T-helper 17 cell (primary cell): ENCODE data around the gene NIBAN1. TPM values are rescaled to one million over a fixed set of nuclear protein-coding genes. Genes with fewer than 3 reads are reported as not detected.

ENCODE experiments used
- ATAC-seq: fragments of 150-1000 bp; cut with Tn5 transposase; 2 replicates; pipeline ENCODE4 v1.10.0; 2021; ENCODE audit warnings: mild to moderate bottlenecking, moderate library complexity
- DNase-seq, 3 donors: peaks; one replicate each; pipeline versions ENCODE4 v3.0.0 to v3.0.0-alpha.2; 2020 to 2021
- H3K9me3 ChIP-seq: one replicate; pipeline ENCODE4 v1.7.0; 2013; ENCODE audit warnings: low read length, mild to moderate bottlenecking; ENCODE audit not compliant: control insufficient read depth, poor library complexity, severe bottlenecking
- H3K27ac Mint-ChIP-seq: one replicate; pipeline ENCODE4 v1.8.0; 2022; ENCODE audit warnings: mild to moderate bottlenecking, moderate library complexity, mixed read lengths
- H3K27me3 Mint-ChIP-seq: one replicate; pipeline ENCODE4 v1.8.0; 2022; ENCODE audit warnings: mixed read lengths
- H3K36me3 Mint-ChIP-seq: one replicate; pipeline ENCODE4 v1.8.0; 2022; ENCODE audit warnings: low read depth, mixed read lengths
- H3K4me1 Mint-ChIP-seq: one replicate; pipeline ENCODE4 v1.8.0; 2022; ENCODE audit warnings: mild to moderate bottlenecking, mixed read lengths
- H3K4me3 Mint-ChIP-seq: one replicate; pipeline ENCODE4 v1.8.0; 2022; ENCODE audit warnings: mild to moderate bottlenecking, moderate library complexity, mixed read lengths
- total RNA-seq, 4 donors: library from RNA in 2 of 4; stranded (reverse) in 2 of 4; gene quantifications; one replicate each; pipeline ENCODE4 v1.2.3 and lab custom pipeline; 2022 to 2026

NIBAN1 gene
- total RNA-seq, 2 donors from 2014 or later = 61.3 to 65.7 TPM

GRCh38 chr1:184950227-184950626 lies 24.1 kb downstream of the NIBAN1 start:
- H3K27ac Mint-ChIP-seq = no peak overlapping the region

DNA sequence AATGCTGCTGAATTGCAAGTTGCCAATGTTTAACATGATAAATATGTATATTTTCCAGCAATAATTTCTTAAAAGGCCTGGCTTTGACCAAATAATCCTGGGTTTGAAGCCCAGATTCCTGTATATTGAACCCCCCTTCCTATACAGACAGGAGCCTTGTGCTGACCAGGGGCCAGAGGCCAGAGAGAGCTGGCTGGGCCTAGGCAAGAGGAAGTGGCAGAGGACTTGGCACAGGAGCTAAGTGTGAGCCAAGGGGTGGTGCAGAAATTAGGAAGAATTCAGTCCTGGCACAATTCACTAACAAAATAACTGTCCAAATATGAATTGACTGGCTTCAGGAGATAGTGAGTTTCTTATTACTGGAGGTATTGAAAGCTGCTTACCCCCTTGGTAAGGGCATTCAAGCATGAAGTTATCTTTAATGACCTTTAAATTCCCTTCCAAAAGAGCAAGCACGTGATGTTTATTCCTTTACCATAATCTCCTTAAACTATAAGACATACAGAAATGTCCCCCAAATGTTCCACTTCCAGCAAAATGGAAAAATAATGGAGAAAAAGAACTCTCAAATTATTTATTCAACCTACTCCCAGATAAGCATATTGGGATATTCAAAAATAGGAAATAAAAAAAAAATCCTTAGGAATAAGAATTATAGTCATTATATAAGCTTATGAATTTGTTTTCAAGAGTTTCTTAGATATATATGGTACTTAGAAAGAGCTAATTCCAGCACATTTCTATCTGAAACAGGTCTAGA lies 26.6 kb downstream of the NIBAN1 start:
- H3K9me3 ChIP-seq = no peaks in the 10 kb centered on the region
- H3K27ac Mint-ChIP-seq = no peak overlapping the region
- peaks cover 13% of the 10 kb centered on the region for H3K36me3 Mint-ChIP-seq
- H3K4me3 Mint-ChIP-seq = no peak overlapping the region
- H3K4me1 Mint-ChIP-seq = peaks cover 32% of the 10 kb centered on the region
- no peak for ATAC-seq
- no peaks in the 10 kb centered on the region for H3K27me3 Mint-ChIP-seq
- no peak for DNase-seq

More at GRCh38 chr1:184950227-184950626, 24.1 kb downstream of the NIBAN1 start:
- H3K4me3 Mint-ChIP-seq = no peak overlapping the region
- ATAC-seq (no peak), DNase-seq (no peak)
- no peaks in the 10 kb centered on the region for H3K9me3 ChIP-seq
- H3K36me3 Mint-ChIP-seq = peaks cover 13% of the 10 kb centered on the region
- H3K27me3 Mint-ChIP-seq = no peaks in the 10 kb centered on the region
- H3K4me1 Mint-ChIP-seq = peaks cover 40% of the 10 kb centered on the region

GRCh38 chr1:184945678-184946412 lies 28.5 kb downstream of the NIBAN1 start:
- Mint-ChIP-seq H3K4me1 (peaks cover 27% of the 10 kb centered on the region), H3K27ac (peak overlapping the region; percentile 53), H3K4me3 (no peak overlapping the region), H3K27me3 (no peaks in the 10 kb centered on the region), H3K36me3 (peaks cover 10% of the 10 kb centered on the region)
- no peak for DNase-seq
- no peaks in the 10 kb centered on the region for H3K9me3 ChIP-seq
- no peak for ATAC-seq

DNA sequence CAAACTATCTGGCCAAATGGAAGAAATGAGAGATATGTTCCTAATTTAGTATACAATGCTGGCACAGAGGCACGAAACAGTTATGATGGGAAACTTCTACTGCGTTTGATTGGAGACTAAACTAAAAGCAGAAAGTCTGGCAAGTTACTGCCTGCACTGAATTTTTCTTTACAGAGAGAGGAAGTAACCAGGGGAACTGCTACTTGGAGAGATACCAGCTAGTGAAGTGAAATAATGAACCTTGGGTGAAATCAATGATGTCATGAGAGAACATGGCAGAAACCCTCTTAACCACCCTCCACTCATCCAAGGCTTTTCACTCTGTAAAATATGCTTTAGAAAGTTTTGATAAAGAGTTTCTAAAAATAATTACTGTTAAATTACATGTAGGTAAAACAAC lies 29.3 kb downstream of the NIBAN1 start:
- peaks cover 30% of the 10 kb centered on the region for H3K4me1 Mint-ChIP-seq
- peak overlapping the region; percentile 53 for H3K27ac Mint-ChIP-seq
- no peaks in the 10 kb centered on the region for H3K9me3 ChIP-seq
- ATAC-seq = peak; percentile 42
- no peaks in the 10 kb centered on the region for H3K27me3 Mint-ChIP-seq
- no peak for DNase-seq
- peaks cover 10% of the 10 kb centered on the region for H3K36me3 Mint-ChIP-seq
- H3K4me3 Mint-ChIP-seq = no peak overlapping the region

- H3K27ac Mint-ChIP-seq = no peak overlapping the region
- peaks cover 10% of the 10 kb centered on the region for H3K36me3 Mint-ChIP-seq
- no peaks in the 10 kb centered on the region for H3K27me3 Mint-ChIP-seq
- no peaks in the 10 kb centered on the region for H3K9me3 ChIP-seq
- no peak overlapping the region for H3K4me3 Mint-ChIP-seq
- DNase-seq (no peak), ATAC-seq (no peak)
- H3K4me1 Mint-ChIP-seq = peaks cover 35% of the 10 kb centered on the region
Observed at GRCh38 chr1:184943998-184944397, 30.3 kb downstream of the NIBAN1 start.

DNA sequence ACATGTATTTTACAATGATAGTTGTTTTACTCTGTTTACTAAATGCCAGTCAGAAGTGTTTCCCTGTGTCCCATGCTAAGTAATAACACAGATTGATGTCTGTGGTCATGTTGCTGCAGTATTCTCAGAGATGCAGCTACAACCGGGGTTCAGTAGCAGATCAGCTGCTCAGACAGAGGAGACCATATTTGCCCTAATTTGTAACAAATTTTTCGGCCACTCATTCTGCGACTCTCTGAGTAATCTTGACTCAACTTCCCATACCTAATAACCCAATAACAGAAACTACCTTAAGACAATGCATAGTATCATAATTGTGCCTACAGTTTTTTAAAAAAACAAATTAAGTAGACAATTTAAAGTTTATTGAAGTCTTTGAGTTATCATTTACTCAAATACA lies 32.6 kb downstream of the NIBAN1 start:
- no peak for ATAC-seq
- peaks cover 7% of the 10 kb centered on the region for H3K36me3 Mint-ChIP-seq
- no peaks in the 10 kb centered on the region for H3K27me3 Mint-ChIP-seq
- peak overlapping the region; percentile 67 for H3K27ac Mint-ChIP-seq
- DNase-seq = no peak
- no peak overlapping the region for H3K4me3 Mint-ChIP-seq
- H3K9me3 ChIP-seq = no peaks in the 10 kb centered on the region
- H3K4me1 Mint-ChIP-seq = peaks cover 39% of the 10 kb centered on the region

- ATAC-seq = no peak
- Mint-ChIP-seq H3K4me3 (no peak overlapping the region), H3K27ac (peak overlapping the region; percentile 87), H3K36me3 (peaks cover 7% of the 10 kb centered on the region), H3K4me1 (peaks cover 40% of the 10 kb centered on the region), H3K27me3 (no peaks in the 10 kb centered on the region)
- no peaks in the 10 kb centered on the region for H3K9me3 ChIP-seq
- DNase-seq = no peak
Observed at GRCh38 chr1:184941410-184941733, 32.9 kb downstream of the NIBAN1 start.

DNA sequence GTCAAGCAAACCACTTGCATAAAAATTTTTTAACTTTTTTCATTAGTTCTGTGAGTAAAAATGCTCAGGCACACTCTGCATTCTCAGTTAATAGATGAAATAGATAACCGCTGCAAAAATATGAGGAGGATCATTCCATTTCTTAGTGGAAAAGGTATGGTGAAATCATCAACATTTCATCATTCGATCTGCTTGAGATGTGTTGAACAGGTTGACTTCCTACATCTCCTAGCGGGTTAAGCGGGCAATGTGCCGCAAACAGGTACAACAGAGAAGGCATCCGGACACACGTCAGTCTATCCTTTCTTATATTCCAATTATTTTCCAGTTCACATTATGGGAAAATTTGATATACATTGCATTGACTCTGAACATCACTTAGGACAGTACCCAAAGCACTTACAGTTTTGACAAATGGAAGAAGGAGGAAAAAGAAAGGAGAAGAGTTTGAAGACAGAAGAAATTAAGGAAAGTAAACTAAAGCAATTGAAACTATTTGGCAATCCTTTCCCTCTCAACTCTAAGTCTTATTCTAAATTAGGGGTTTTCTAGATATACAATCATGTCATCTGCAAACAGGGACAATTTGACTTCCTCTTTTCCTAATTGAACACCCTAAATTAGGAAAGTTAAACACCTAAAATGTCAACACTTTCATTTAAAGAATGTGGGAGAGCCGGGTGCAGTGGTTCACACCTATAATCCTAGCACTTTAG lies 33.5 kb downstream of the NIBAN1 start:
- DNase-seq = no peak
- H3K27ac Mint-ChIP-seq = peak overlapping the region; percentile 87
- no peaks in the 10 kb centered on the region for H3K27me3 Mint-ChIP-seq
- no peaks in the 10 kb centered on the region for H3K9me3 ChIP-seq
- H3K4me3 Mint-ChIP-seq = no peak overlapping the region
- ATAC-seq = no peak
- peaks cover 4% of the 10 kb centered on the region for H3K36me3 Mint-ChIP-seq
- peaks cover 38% of the 10 kb centered on the region for H3K4me1 Mint-ChIP-seq

DNA sequence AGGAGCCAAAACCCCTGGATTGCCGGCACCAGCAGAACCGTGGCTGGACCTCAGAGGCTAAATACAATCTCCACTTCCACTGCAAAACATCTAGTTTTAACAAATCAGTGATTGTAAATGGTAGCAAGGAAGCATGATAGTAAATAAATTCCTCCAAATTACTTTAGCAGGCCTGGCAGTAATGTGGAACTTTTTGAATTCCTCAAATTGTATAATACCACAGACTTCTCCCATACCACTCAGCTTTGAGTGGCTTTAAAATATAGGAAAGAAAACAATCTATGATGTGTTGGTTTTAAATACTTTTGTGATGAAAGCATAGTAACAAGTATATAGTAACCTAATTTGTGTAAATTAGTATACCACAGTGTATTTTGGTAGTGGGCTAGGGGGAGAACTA lies 34.1 kb downstream of the NIBAN1 start:
- ATAC-seq (no peak), DNase-seq (no peak)
- H3K27ac Mint-ChIP-seq = peak overlapping the region; percentile 87
- H3K27me3 Mint-ChIP-seq = no peaks in the 10 kb centered on the region
- H3K4me1 Mint-ChIP-seq = peaks cover 35% of the 10 kb centered on the region
- no peak overlapping the region for H3K4me3 Mint-ChIP-seq
- no peaks in the 10 kb centered on the region for H3K9me3 ChIP-seq
- H3K36me3 Mint-ChIP-seq = no peaks in the 10 kb centered on the region

DNA sequence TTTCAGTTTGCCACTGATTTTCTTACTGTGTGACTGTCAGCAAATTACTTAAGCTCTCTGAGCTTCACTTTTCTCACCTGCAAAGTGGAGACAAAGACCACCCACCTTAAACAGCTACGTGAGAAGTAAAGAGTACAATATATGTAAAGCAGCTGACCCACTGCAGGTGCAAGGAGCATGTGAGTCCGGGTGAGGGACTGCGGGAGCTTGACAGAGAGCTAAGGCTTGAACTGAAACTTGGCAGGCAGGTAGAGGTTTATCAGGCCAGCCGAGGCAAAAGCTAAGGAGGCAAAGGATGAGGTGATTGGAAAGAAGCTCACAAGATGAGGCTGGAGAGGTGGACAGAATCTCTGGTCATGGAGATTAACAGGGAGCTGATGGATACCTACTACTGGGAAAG lies 36.6 kb downstream of the NIBAN1 start:
- Mint-ChIP-seq H3K4me3 (no peak overlapping the region), H3K36me3 (no peaks in the 10 kb centered on the region), H3K27me3 (no peaks in the 10 kb centered on the region), H3K27ac (peak overlapping the region; percentile 94), H3K4me1 (peaks cover 38% of the 10 kb centered on the region)
- DNase-seq (no peak), ATAC-seq (no peak)
- no peaks in the 10 kb centered on the region for H3K9me3 ChIP-seq

GRCh38 chr1:184935920-184936798 lies 38.1 kb downstream of the NIBAN1 start:
- Mint-ChIP-seq H3K4me3 (no peak overlapping the region), H3K27me3 (no peaks in the 10 kb centered on the region), H3K4me1 (peaks cover 38% of the 10 kb centered on the region), H3K27ac (peak overlapping the region; percentile 94), H3K36me3 (no peaks in the 10 kb centered on the region)
- no peak for ATAC-seq
- H3K9me3 ChIP-seq = no peaks in the 10 kb centered on the region
- no peak for DNase-seq

DNA sequence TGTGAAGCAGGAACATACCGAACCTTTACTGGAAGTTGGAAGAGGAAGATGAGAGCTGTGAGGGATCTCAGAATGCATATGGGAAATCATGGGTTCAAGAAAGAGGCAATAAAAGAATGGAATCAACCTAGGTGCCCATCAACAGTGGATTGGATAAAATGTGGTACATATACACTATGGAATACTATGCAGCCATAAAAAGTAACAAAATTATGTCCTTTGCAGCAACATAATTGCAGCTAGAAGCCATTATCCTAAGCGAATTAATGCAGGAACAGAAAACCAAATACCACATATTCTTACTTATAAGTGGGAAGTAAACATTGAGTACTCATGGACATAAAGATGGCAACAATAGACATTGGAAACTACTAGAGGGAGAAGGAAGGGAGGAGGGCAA lies 40.4 kb downstream of the NIBAN1 start:
- no peak overlapping the region for H3K4me3 Mint-ChIP-seq
- no peak for ATAC-seq
- no peak for DNase-seq
- peaks cover 33% of the 10 kb centered on the region for H3K4me1 Mint-ChIP-seq
- H3K27ac Mint-ChIP-seq = no peak overlapping the region
- H3K9me3 ChIP-seq = no peaks in the 10 kb centered on the region
- H3K27me3 Mint-ChIP-seq = no peaks in the 10 kb centered on the region
- no peaks in the 10 kb centered on the region for H3K36me3 Mint-ChIP-seq

GRCh38 chr1:184932319-184932718 lies 42.0 kb downstream of the NIBAN1 start:
- Mint-ChIP-seq H3K27ac (no peak overlapping the region), H3K4me3 (no peak overlapping the region), H3K36me3 (no peaks in the 10 kb centered on the region), H3K27me3 (no peaks in the 10 kb centered on the region), H3K4me1 (peaks cover 24% of the 10 kb centered on the region)
- ATAC-seq = no peak
- no peak for DNase-seq
- H3K9me3 ChIP-seq = no peaks in the 10 kb centered on the region
